Gastrocnemius medialis (tissue), 4 donors: ENCODE results near the gene PLIN5. TPM values are rescaled to one million over a fixed set of nuclear protein-coding genes. Genes with fewer than 3 reads are reported as not detected.
A peak's percentile ranks its signal among the peaks of the same experiment; 100 is the strongest.
"Not testable (repeated sequence)": the region's sequence is repeated elsewhere in the genome, so short reads cannot be mapped to it uniquely, and the experiment has no call there.

Experiments used
- ATAC-seq, 2 donors: fragments of 150-250 bp; one replicate each; pipeline ENCODE4 v1.9.1; 2016
- DNase-seq, 2 donors: peaks; one replicate each; pipeline ENCODE4 v3.0.0-alpha.2; 2019
- H3K27ac ChIP-seq, 4 donors: fragments of 200-600 bp; sonication (generic); 1 replicate in 1 of 4; 2 replicates in 3 of 4; pipeline ENCODE4 v1.5.1; 2016 to 2018; ENCODE audit warnings: mild to moderate bottlenecking in 2 of 4, moderate library complexity in 1 of 4
- H3K27me3 ChIP-seq, 3 donors: fragments of 200-600 bp; sonication (generic) in 2 of 3; 1 replicate in 1 of 3; 2 replicates in 2 of 3; pipeline versions ENCODE4 v1.5.1 to v1.6.0; 2016 to 2019; ENCODE audit warnings: mild to moderate bottlenecking in 1 of 3, moderate library complexity in 1 of 3
- H3K36me3 ChIP-seq, 2 donors: fragments of 200-600 bp; sonication (generic) in 1 of 2; one replicate each; pipeline ENCODE4 v1.5.1; 2017 to 2018
- H3K4me1 ChIP-seq, 2 donors: fragments of 200-600 bp; sonication (generic) in 1 of 2; one replicate each; pipeline ENCODE4 v1.5.1; 2016 to 2017; ENCODE audit warnings: mild to moderate bottlenecking in 2 of 2
- H3K4me3 ChIP-seq, 4 donors: fragments of 200-600 bp; sonication (generic) in 3 of 4; 1 replicate in 1 of 4; 2 replicates in 3 of 4; pipeline ENCODE4 v1.5.1; 2016 to 2019; ENCODE audit warnings: mild to moderate bottlenecking in 2 of 4
- H3K9me3 ChIP-seq, 3 donors: fragments of 200-600 bp; sonication (generic) in 2 of 3; 1 replicate in 1 of 3; 2 replicates in 2 of 3; pipeline ENCODE4 v1.5.1; 2016 to 2019
- CTCF ChIP-seq, 5 experiments: fragments of 450-650 bp in 3 of 5; fragments of 200-600 bp in 2 of 5; sonication (generic) in 2 of 5; IDR thresholded peaks in 4 of 5; conservative IDR thresholded peaks in 1 of 5; 1 replicate in 4 of 5; 2 replicates in 1 of 5; pipeline ENCODE4 v1.5.1; 2016 to 2019; ENCODE audit warnings: antibody characterized with exemption in 5 of 5, mild to moderate bottlenecking in 3 of 5, moderate library complexity in 3 of 5
- POLR2A ChIP-seq, 2 donors: fragments of 450-650 bp; IDR thresholded peaks; one replicate each; pipeline ENCODE4 v1.6.1; 2017; ENCODE audit warnings: antibody characterized with exemption in 2 of 2, mild to moderate bottlenecking in 2 of 2, moderate library complexity in 2 of 2
- in situ Hi-C, 4 donors: fragments of 200-750 bp; cut with MboI; loops; one replicate each; pipeline versions ENCODE4 v1.15.0 to v1.8.0; 2017; ENCODE audit warnings: low sequenced_read_pairs in 4 of 4
- intact Hi-C: fragments of 100-400 bp; cut with DNase I; formaldehyde crosslinking; loops from one replicate; pipeline ENCODE4 v1.15.1; 2023; ENCODE audit warnings: low total_unique reads
- total RNA-seq, 4 donors: library from RNA; depleted of rRNA; stranded (reverse); fragments of >200 nt; gene quantifications; one replicate each; pipeline versions ENCODE4 v1.1.0 to v1.2.3, GENCODE V29; 2016

PLIN5 gene
- total RNA-seq, 4 donors from 2014 or later: 23.5 to 127 (median 52.9) TPM

GRCh38 chr19:4531562-4532165 lies 3.4 kb downstream of the PLIN5 start:
- Histone ChIP-seq H3K9me3 (no peaks in the 10 kb centered on the region), H3K36me3 (no peaks in the 10 kb centered on the region), H3K4me1 (peaks cover 21 to 26% of the 10 kb centered on the region in 2 donors), H3K4me3 (no peak overlapping the region), H3K27ac (peak overlapping the region; percentile 89 to 98 (median 92)), H3K27me3 (no peaks in the 10 kb centered on the region)
- peak; percentile 2 to 10 for ATAC-seq
- DNase-seq: peak; percentile 77 to 78
- in situ Hi-C loops: no loop called here
- intact Hi-C loops: loop anchor here (10.0 kb wide), 2 partner anchors 263 to 443 kb away; partner anchors contain the start of gene FEM1A
- TF ChIP-seq POLR2A (IDR thresholded peaks at IDR 0.05) (peak; percentile 37 to 63), CTCF (IDR thresholded peaks at IDR 0.05 in 4 of 5, conservative IDR thresholded peaks at IDR 0.05 in 1 of 5) (no peak)

- ATAC-seq: no peak
- intact Hi-C loops: loop anchor here (10.0 kb wide), 2 partner anchors 265 to 445 kb away; partner anchors contain the start of gene FEM1A
- H3K27ac ChIP-seq: peak overlapping the region; percentile 89 to 98 (median 92)
- in situ Hi-C loops: no loop called here
- H3K4me3 ChIP-seq: no peak overlapping the region
- H3K27me3 ChIP-seq: no peaks in the 10 kb centered on the region
- TF ChIP-seq POLR2A (IDR thresholded peaks at IDR 0.05): no peak
- TF ChIP-seq CTCF (IDR thresholded peaks at IDR 0.05 in 4 of 5, conservative IDR thresholded peaks at IDR 0.05 in 1 of 5): no peak
- no peak for DNase-seq
- no peaks in the 10 kb centered on the region for H3K9me3 ChIP-seq
- H3K4me1 ChIP-seq: peaks cover 7 to 11% of the 10 kb centered on the region in 2 donors
- no peaks in the 10 kb centered on the region for H3K36me3 ChIP-seq
These were observed 5.0 kb downstream of the PLIN5 start for GRCh38 chr19:4529924-4530522.

- peaks cover 0 to 11% of the 10 kb centered on the region in 2 donors for H3K4me1 ChIP-seq
- no peaks in the 10 kb centered on the region for H3K36me3 ChIP-seq
- intact Hi-C loops: no loop called here
- no peaks in the 10 kb centered on the region for H3K27me3 ChIP-seq
- TF ChIP-seq POLR2A (IDR thresholded peaks at IDR 0.05) (no peak), CTCF (IDR thresholded peaks at IDR 0.05 in 4 of 5, conservative IDR thresholded peaks at IDR 0.05 in 1 of 5) (no peak)
- peak overlapping the region in 2 of 4 donors; percentile 10 to 26 for H3K27ac ChIP-seq
- no peaks in the 10 kb centered on the region for H3K9me3 ChIP-seq
- DNase-seq: no peak
- no peak overlapping the region for H3K4me3 ChIP-seq
- in situ Hi-C loops: no loop called here
- ATAC-seq: no peak
These were observed 6.2 kb downstream of the PLIN5 start for GRCh38 chr19:4528843-4529242.

- H3K27ac ChIP-seq, DNase-seq, H3K9me3 ChIP-seq, H3K4me3 ChIP-seq, H3K27me3 ChIP-seq, ATAC-seq, intact Hi-C loops, in situ Hi-C loops, H3K36me3 ChIP-seq: not testable (repeated sequence)
- peaks cover 0 to 11% of the 10 kb centered on the region in 2 donors for H3K4me1 ChIP-seq
These were observed 7.6 kb downstream of the PLIN5 start for GRCh38 chr19:4527377-4527776.

GRCh38 chr19:4525563-4526002 lies 9.4 kb downstream of the PLIN5 start:
- TF ChIP-seq POLR2A (IDR thresholded peaks at IDR 0.05) (no peak), CTCF (IDR thresholded peaks at IDR 0.05 in 4 of 5, conservative IDR thresholded peaks at IDR 0.05 in 1 of 5) (no peak)
- H3K36me3 ChIP-seq: no peaks in the 10 kb centered on the region
- DNase-seq (no peak), ATAC-seq (no peak)
- H3K27ac ChIP-seq: peak overlapping the region in 1 of 4 donors; percentile 22
- no peak overlapping the region for H3K4me3 ChIP-seq
- intact Hi-C loops (no loop called here), in situ Hi-C loops (no loop called here)
- H3K4me1 ChIP-seq: no peaks in the 10 kb centered on the region
- no peaks in the 10 kb centered on the region for H3K9me3 ChIP-seq
- no peaks in the 10 kb centered on the region for H3K27me3 ChIP-seq
